Fibroblast of villous mesenchyme (primary cell): ENCODE measurements around the gene PPM1F. TPM values are rescaled to one million over a fixed set of nuclear protein-coding genes. Genes with fewer than 3 reads are reported as not detected.
A peak's percentile ranks its signal among the peaks of the same experiment; 100 is the strongest.

ENCODE experiments used
- DNase-seq: peaks from one replicate; pipeline ENCODE4 v3.0.0-alpha.2; 2010; ENCODE audit warnings: low read depth
- H3K4me3 ChIP-seq: 2 replicates; pipeline ENCODE4 v1.5.1; 2011; ENCODE audit warnings: low read depth, mild to moderate bottlenecking, low read length
- total RNA-seq: library from RNA; depleted of rRNA; stranded (reverse); fragments of >200 nt; gene quantifications from 2 replicates; pipeline ENCODE4 v1.2.3, GENCODE V29; 2012
- TF ChIP-seq, protein P1 (sequence below): IDR thresholded peaks from 2 replicates; pipeline ENCODE4 v1.5.1; 2012; ENCODE audit warnings: low read depth, mild to moderate bottlenecking, low read length; ENCODE audit not compliant: insufficient read depth

PPM1F gene
- total RNA-seq, 1 donor, result 36.7 TPM

DNA sequence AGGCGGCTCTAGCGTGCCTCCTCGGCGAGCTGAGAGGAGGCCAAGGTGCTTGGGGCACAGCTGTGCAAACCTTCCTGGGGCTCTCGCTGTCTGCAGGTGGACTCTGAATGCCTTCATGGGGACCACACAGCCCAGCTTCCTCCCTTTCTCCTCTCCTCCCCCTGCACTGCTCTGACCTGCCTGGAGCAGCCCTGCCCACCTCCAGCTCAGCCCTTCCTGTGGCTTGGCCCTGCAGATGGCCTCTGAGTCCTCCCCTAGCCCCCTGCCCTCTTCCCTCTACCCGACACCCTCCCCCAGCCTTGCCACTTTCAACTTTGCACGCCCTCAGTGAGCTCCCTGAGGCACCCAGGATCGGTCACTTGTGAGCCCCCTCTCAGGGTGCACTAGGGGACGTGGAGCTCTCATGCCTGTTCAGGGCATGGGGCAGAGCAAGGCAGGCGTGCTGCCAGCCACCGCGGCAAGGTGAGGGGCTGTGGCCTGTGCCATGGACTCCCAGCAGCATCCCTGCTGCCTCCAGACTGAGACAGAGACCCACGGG lies 31.4 kb downstream of the PPM1F start:
- TF ChIP-seq, protein P1, sequence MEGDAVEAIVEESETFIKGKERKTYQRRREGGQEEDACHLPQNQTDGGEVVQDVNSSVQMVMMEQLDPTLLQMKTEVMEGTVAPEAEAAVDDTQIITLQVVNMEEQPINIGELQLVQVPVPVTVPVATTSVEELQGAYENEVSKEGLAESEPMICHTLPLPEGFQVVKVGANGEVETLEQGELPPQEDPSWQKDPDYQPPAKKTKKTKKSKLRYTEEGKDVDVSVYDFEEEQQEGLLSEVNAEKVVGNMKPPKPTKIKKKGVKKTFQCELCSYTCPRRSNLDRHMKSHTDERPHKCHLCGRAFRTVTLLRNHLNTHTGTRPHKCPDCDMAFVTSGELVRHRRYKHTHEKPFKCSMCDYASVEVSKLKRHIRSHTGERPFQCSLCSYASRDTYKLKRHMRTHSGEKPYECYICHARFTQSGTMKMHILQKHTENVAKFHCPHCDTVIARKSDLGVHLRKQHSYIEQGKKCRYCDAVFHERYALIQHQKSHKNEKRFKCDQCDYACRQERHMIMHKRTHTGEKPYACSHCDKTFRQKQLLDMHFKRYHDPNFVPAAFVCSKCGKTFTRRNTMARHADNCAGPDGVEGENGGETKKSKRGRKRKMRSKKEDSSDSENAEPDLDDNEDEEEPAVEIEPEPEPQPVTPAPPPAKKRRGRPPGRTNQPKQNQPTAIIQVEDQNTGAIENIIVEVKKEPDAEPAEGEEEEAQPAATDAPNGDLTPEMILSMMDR, result no peak

DNA sequence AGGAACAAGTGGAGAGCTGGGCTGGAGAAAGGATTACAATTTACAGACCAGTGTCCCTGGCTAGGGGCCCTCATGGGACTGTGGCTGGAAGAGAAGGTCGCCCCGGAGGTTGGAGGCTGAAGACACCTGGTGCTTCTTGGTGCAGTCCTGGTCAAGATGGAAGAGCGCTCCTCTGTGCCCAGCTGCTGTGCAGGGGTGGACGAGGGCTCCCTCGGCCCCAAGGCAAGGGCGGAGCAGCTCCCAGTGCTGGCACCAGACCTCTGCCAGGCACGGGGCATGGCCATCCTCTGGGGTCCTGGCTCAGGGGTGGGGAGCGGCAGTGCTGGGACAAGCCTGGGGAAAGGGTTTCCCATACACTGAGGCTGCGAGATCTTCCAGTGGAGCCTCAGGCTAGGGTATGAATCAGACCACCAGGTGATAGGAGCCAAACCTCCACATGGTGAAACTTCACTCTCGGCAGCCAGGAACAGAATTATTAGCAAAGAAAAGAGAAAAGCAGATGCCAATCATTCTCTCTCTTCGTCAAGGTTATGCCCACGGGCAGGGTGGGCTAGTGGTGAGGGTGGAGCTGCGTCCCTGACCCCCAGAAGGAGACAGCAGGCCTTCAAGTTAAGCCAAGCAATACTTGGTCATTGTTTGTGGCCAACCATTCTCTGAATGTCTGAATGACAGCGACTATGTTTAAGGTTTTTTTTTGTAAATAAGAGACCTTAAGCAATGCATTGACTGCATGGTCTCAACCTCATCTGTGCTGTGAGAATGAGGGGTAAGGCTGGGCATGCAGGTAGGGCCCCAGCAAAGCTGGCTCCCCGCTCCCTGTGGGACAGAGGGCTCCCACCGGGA lies 32.1 kb downstream of the PPM1F start:
- TF ChIP-seq, protein P1, result no peak
- no peak overlapping the region for H3K4me3 ChIP-seq
- DNase-seq, result no peak

More for the DNA sequence above, 31.4 kb downstream of the PPM1F start:
- DNase-seq, result no peak
- no peak overlapping the region for H3K4me3 ChIP-seq

DNA sequence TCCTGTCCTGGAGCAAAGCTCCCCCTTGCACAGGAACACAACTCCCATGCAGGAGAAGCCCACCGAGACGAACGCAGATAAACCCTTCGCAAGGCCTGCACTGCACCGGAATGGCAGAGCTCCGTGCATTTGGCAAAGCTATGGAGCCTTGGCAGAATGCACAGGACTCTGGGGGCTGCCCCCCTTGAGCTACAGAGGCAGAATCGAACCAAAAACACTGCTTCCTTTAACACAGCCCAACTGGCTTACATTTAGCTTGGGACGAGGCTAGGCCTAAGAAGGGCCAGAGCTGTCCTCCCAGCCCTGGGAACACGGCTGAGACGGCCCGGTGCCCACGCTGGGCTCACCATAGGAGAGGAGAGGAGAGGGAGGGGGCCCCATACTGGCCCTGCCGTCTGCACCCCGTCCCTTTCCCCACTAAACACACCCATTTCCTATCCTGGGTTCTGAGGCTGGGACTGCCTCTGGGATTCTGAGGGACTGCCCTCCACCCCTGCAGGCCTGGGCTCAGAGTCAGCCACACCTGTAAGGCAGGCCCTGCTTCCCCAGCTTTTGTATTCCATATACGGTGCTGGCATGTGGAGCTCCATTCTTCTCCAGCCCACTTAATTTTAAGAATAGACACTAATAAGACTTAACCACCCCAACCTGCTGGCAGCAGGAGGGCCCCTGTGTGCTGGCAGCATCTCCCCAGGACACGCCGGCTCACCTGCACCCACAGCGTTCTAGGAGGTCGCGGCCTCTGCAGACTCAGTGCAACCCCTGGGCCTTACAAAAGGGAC lies 32.9 kb downstream of the PPM1F start:
- TF ChIP-seq, protein P1, result no peak
- no peak overlapping the region for H3K4me3 ChIP-seq
- DNase-seq, result no peak

DNA sequence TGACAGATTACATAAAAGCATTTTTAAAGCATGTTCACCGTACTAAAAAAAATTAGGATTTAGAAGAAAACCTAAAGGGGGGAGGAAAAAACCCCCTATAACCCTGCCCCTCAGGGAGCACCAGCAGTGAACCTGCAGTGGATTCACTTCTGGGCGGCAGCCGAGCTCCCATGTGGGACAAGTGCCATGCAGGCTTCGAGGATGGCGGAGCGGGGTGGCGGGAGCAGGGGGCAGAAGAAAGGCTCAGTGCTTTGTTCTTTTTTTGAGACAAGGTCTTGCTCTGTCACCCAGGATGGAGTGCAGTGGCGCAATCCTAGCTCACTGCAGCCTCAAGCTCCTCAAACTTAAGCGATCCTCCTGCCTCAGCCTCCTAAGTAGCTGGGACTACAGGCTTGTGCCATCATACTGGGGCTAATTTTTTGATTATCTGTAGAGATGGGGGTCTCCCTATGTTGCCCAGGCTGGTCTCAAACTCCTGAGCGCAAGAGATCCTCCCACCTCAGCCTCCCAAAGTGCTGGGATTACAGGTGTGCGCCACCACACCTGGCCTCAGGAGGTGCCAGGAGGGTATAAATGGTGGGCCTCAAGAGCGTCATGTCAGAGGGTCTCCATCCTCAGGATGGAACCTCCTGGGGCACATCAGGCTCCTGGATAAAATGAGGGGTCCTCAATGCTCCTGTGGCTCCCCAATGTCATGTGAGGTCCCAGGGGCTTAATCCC lies 34.0 kb downstream of the PPM1F start:
- H3K4me3 ChIP-seq, result no peak overlapping the region
- TF ChIP-seq, protein P1, result no peak
- no peak for DNase-seq

DNA sequence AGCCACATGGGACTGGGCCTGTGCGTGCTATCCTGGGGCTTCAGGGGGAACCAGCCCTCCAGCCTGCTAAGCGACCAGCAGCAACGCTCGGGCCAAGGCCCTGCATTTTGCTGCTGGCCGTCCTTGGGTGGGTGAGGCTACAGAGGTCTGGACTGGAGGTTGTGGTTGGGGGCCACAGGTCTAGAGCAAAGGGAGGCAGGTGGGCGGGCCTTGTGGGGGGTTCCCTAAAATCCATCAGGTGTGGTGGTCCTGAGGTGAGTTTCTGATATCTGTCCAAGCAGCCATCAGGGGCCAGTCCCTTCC lies 34.7 kb downstream of the PPM1F start:
- no peak overlapping the region for H3K4me3 ChIP-seq
- TF ChIP-seq, protein P1, result no peak
- no peak for DNase-seq

DNA sequence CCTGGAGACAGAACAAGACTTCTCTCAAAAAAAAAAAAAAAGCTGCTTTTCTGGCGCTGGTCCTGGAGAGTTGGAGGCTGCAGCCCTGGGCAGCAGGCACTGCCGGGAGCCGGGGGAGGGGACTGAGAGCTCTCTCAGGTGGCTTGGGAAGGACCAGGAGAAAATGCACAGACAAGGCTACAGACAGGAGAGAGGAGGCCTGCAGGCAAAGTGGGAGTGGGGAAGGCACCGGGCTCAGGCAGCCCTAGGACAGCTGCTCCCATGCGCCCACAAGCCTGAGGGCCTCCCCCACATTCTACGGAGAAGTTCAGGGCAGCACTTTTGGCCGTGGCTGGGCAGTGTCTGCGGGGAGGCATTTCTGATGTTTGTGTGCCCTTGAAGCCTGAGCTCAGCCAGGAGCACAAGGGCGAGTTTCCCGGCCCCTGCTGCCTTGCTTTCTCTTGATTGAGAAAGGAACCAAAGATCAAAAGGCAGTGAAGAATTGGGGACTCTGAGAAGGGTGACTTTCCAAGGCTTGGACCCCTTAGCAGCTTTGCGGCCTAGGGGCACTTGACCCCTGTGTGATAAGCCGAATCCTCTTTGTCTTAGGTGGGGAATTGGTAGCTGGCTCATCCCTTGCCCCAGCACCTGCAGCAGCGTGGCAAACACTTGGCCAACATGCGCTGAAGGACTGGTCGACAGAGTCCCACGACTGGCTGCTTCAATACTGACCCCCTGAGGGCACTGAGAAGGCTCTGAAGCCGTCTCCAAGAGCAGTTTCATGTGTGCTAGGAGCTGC lies 35.3 kb downstream of the PPM1F start:
- no peak overlapping the region for H3K4me3 ChIP-seq
- TF ChIP-seq, protein P1, result no peak
- DNase-seq, result peak; percentile 4
